Colonic mucosa (tissue), 4 donors: ENCODE measurements around the gene POU3F1. TPM values are rescaled to one million over a fixed set of nuclear protein-coding genes. Genes with fewer than 3 reads are reported as not detected.
A peak's percentile ranks its signal among the peaks of the same experiment; 100 is the strongest.

ENCODE experiments used
- DNase-seq: peaks from one replicate; pipeline ENCODE4 v3.0.0-alpha.2; 2020
- H3K27ac ChIP-seq: fragments of 200-600 bp; one replicate; pipeline ENCODE4 v1.8.0; 2021
- H3K27me3 ChIP-seq: fragments of 200-600 bp; one replicate; pipeline ENCODE4 v1.8.0; 2021
- H3K36me3 ChIP-seq: fragments of 200-600 bp; one replicate; pipeline ENCODE4 v1.8.0; 2021
- H3K4me1 ChIP-seq: fragments of 200-600 bp; one replicate; pipeline ENCODE4 v1.8.0; 2021; ENCODE audit warnings: mild to moderate bottlenecking
- H3K4me3 ChIP-seq: fragments of 200-600 bp; one replicate; pipeline ENCODE4 v1.8.0; 2021
- H3K9ac ChIP-seq, 2 donors: one replicate each; pipeline ENCODE4 v1.7.0; 2013; ENCODE audit warnings: control low read depth in 2 of 2, low read depth in 2 of 2, low read length in 2 of 2
- H3K9me3 ChIP-seq: fragments of 200-600 bp; one replicate; pipeline ENCODE4 v1.8.0; 2021
- intact Hi-C: fragments of 100-400 bp; cut with DNase I; formaldehyde crosslinking; loops from one replicate; pipeline ENCODE4 v1.14.1; 2022
- total RNA-seq, 2 donors: library from RNA; stranded (reverse); fragmentation: NEBNext Ultra II Directional in 1 of 2; extraction: Animal tissue kit (Norgen Biotek cat#: 25700) in 1 of 2; gene quantifications; one replicate each; pipeline ENCODE4 v1.2.1, GENCODE V29; 2021
- TF ChIP-seq, protein P1 (sequence below): fragments of 200-600 bp; IDR thresholded peaks from one replicate; pipeline ENCODE4 v1.8.0; 2022; ENCODE audit warnings: antibody characterized with exemption, mild to moderate bottlenecking
- donor health status: healthy.
- donor health status: DM: no; HTN: no; CAD: no.
- donor health status: DM: no; HTN: no; CAD: no.

Gene POU3F1
- total RNA-seq, 2 donors from 2014 or later, result not detected

- no peak overlapping the region for H3K27ac ChIP-seq
- no peaks in the 10 kb centered on the region for H3K9me3 ChIP-seq
- H3K27me3 ChIP-seq, result peaks cover 7% of the 10 kb centered on the region
- no peak for DNase-seq
- H3K9ac ChIP-seq, result no peak overlapping the region
- no peaks in the 10 kb centered on the region for H3K36me3 ChIP-seq
- TF ChIP-seq, protein P1, sequence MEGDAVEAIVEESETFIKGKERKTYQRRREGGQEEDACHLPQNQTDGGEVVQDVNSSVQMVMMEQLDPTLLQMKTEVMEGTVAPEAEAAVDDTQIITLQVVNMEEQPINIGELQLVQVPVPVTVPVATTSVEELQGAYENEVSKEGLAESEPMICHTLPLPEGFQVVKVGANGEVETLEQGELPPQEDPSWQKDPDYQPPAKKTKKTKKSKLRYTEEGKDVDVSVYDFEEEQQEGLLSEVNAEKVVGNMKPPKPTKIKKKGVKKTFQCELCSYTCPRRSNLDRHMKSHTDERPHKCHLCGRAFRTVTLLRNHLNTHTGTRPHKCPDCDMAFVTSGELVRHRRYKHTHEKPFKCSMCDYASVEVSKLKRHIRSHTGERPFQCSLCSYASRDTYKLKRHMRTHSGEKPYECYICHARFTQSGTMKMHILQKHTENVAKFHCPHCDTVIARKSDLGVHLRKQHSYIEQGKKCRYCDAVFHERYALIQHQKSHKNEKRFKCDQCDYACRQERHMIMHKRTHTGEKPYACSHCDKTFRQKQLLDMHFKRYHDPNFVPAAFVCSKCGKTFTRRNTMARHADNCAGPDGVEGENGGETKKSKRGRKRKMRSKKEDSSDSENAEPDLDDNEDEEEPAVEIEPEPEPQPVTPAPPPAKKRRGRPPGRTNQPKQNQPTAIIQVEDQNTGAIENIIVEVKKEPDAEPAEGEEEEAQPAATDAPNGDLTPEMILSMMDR, result no peak
- intact Hi-C loops, result no loop called here
- no peaks in the 10 kb centered on the region for H3K4me1 ChIP-seq
- H3K4me3 ChIP-seq, result no peak overlapping the region
Measured at GRCh38 chr1:38009088-38009840, 37.3 kb downstream of the POU3F1 start.

DNA sequence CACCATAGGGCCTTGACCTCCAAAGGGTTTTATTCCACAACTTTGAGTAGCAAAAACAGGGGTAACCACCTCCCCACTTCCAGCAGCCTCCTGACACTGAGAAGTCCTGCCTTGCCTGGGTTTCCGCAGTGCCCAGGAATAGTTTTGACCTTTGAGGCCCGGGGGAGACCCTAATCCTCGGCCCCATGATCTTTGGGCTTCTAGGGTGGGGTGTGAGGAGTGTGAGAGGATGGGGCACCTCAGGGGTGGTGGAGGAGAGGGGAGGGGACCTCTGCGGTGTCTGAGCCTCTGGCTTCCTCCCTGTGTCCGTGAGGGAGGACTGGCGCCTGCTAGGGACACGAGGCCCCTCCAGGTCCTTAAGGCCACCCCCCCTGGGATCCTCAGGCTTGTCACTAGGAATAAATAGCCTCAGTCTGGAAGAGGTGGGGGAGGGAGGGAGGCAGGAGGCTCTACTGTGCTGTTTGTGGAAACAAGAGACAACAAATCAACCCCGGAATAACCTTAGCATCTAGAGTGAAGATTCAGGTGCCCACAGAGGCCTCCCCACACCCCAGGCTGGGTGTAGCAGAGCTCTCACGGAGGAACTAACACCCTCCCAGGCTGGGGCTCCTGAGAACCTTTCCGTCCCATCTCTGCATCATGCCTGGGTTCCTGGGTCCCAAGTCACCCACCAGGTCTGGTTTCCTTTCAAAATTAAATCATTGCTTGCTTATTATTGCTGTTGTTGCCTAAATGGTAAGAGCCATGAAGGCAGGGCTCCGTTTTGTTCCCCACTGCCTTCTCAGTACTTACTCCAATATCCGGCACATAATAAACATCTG lies 40.4 kb downstream of the POU3F1 start:
- Histone ChIP-seq H3K4me1 (no peaks in the 10 kb centered on the region), H3K36me3 (no peaks in the 10 kb centered on the region), H3K4me3 (no peak overlapping the region), H3K27ac (no peak overlapping the region), H3K9ac (no peak overlapping the region), H3K27me3 (peaks cover 10% of the 10 kb centered on the region), H3K9me3 (no peaks in the 10 kb centered on the region)
- no peak for DNase-seq
- TF ChIP-seq, protein P1, result no peak
- intact Hi-C loops, result no loop called here

DNA sequence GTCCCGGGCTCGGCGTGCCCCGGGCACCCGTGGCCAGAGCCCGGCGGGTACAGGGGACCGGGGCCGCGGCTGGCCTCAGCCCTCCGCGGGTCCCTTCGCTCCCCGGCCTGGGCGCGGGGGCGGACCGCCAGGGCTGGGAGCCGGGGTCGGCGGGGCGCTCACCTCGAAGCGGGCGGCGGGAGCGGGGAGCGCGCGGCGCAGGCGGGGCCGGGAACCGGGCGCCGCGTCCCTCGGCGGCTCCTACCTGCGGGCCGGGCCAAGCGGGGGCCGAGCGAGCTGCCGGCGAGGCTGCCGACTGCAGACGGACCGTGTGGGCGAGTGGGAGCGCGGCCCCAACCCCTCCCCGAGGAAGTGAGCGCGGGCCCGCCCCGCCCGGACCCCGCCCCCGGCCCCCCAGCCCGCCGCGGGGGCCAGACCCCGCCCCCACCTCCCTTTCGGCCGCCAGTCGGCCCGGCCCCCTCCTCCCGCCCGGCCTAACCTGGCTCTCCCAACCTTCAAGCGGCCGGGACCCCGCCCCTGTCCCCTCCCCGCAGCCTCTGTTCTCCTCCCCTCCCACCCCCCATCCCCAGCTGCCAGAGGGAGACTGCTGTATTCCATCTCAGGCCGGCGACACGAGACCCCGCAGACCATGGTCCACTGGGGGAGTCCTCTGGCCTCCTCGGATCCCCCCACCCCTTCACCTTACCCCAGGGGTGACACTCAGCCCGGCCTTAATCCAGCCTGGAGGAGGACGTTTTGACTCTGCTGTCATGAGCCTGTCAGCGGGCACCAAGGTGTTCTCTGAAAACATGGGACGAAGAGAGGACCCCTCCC lies 41.2 kb downstream of the POU3F1 start, which contains the start of gene FHL3:
FHL3 (minus strand) TSS at position 320 of the 813 bp plus-strand sequence. CDS start 6,102 bp downstream, outside the sequence.
- no peak for DNase-seq
- Histone ChIP-seq H3K27me3 (peaks cover 10% of the 10 kb centered on the region), H3K4me3 (peak within 1 kb of the TSS; percentile 43), H3K9me3 (no peaks in the 10 kb centered on the region), H3K36me3 (no peaks in the 10 kb centered on the region), H3K9ac (peak within 1 kb of the TSS; percentile 4 to 42), H3K4me1 (no peaks in the 10 kb centered on the region), H3K27ac (peak within 1 kb of the TSS; percentile 65)
- intact Hi-C loops, result no loop called here
- TF ChIP-seq, protein P1, result no peak

GRCh38 chr1:38004284-38005108 lies 42.1 kb downstream of the POU3F1 start:
- H3K4me1 ChIP-seq, result no peaks in the 10 kb centered on the region
- TF ChIP-seq, protein P1, result no peak
- intact Hi-C loops, result no loop called here
- peak overlapping the region; percentile 4 to 42 for H3K9ac ChIP-seq
- peak overlapping the region; percentile 43 for H3K4me3 ChIP-seq
- H3K36me3 ChIP-seq, result no peaks in the 10 kb centered on the region
- no peaks in the 10 kb centered on the region for H3K9me3 ChIP-seq
- H3K27me3 ChIP-seq, result peaks cover 10% of the 10 kb centered on the region
- DNase-seq, result no peak
- H3K27ac ChIP-seq, result peak overlapping the region; percentile 65
